ENCODE measurements around the gene KAT6B.

- TF ChIP-seq CTCF (IDR thresholded peaks at IDR 0.05), result no peak
- TF ChIP-seq POLR2A (IDR thresholded peaks at IDR 0.05), result no peak
Observed at GRCh38 chr10:75040576-75040975, 214.2 kb downstream of the KAT6B start.

Measured in uterus (tissue), 2 donors.